Amniotic epithelial cell (primary cell): ENCODE measurements around the gene DPF1.

Experiments
- DNase-seq: peaks from one replicate; pipeline ENCODE4 v3.0.0-alpha.2; 2010; ENCODE audit warnings: low read depth

Gene DPF1

DNA sequence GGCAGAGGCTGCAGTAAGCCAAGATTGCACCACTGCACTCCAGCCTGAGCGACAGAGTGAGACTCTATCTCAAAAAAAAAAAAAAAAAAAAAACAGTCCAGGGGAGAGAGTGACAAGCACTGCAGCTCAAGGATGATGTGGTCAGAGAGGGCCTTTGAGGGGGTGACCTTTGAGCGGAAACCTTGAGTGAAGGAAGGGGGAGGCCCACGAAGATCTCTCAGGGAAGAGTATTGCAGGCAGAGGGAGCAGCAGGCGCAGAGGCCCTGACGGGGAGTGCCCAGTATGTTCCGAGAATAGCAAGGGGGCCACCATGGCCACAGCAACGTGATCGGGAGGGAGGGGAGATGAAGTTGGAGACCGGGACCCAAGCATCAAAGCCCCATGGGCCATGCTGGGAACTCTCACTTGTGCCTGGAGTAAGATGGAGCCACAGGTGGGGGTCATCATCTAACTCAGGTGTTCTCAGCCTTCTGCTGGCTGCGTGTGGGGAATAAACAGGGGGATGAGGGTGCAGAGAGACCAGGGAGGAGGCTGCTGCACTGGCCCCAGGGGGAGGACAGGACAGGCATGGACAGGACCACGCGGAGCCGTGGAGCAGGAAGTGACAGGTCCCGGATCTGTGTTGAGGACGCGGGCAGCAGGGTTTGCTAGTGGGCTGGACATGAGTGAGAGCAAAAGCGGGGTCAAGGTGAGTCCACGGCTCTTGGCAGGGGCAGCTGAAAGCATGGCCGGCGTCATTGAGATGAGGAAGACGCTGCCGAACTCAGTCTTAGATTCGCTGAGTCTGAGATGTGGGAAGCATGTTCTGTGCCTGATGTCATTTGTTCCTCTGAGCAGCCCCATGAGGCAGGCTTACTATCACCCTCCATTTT is 60.4 kb downstream of the DPF1 start:
- DNase-seq, result no peak

DNA sequence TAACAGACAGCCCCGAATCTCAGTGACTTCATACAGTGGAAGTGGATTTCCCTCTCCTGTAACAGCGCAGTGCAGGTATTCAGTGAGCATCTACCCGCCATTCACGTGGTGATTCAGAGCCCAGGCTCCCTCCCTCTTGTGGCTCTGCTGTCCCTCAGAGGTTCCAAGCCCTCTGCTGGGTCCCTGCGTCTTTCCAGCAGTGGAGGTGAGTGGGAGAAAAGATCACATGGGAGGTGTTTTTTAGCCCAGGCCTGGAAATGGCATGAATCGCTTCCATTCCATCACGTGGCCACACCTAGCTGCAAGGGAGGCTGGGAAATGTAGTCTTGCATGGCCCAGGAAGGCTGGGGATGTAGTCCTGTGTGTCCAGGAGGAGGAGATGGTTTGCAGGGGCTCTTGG is 61.4 kb downstream of the DPF1 start:
- DNase-seq, result no peak

DNA sequence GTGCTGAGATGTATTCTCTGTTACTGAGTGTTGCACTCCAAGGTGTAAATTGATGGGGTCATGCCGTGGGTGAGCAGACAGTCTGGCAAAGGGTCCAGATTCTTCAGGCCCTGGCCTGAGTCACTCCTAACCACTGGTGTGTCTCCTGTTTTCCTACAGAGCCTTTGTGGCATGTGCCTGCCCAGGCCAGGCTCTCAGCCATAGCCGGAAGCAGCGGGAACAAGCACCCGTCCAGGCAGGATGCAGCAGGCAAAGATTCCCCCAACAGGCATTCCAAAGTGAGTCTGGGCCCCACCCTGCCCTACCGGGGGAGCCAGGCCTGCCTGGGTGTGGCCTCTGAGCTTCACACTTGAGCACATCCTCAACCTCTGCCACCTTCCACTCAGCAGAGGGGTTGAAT is 61.9 kb downstream of the DPF1 start:
- DNase-seq, result no peak
